ENCODE data around the gene RPL29. TPM values are rescaled to one million over a fixed set of nuclear protein-coding genes. Genes with fewer than 3 reads are reported as not detected.
A peak's percentile ranks its signal among the peaks of the same experiment; 100 is the strongest.

RPL29 gene
- total RNA-seq, 1 donor from 2014 or later, result 2,366 TPM

DNA sequence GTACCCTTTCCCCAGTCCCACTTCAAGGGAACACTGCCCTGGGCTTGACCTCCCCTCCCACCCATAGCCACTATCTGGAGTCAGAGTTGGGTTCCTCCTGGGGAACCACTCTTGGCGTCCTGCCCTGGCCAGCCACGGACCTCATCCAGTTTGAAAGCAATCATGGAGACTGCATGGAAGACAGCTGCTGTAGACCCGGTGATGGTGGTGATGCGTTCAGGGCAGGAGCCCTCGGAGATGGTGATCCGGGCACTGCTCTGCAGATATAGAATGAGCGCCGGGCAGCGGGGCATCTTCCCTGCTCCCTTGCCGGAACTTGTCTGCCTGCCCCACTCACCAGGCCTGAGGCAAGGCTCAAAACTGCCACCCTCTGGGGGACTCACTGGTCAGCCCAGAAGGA is 35.3 kb downstream of the RPL29 start:
- DNase-seq (ENCODE audit: low read depth), result no peak
- TF ChIP-seq, protein P1, sequence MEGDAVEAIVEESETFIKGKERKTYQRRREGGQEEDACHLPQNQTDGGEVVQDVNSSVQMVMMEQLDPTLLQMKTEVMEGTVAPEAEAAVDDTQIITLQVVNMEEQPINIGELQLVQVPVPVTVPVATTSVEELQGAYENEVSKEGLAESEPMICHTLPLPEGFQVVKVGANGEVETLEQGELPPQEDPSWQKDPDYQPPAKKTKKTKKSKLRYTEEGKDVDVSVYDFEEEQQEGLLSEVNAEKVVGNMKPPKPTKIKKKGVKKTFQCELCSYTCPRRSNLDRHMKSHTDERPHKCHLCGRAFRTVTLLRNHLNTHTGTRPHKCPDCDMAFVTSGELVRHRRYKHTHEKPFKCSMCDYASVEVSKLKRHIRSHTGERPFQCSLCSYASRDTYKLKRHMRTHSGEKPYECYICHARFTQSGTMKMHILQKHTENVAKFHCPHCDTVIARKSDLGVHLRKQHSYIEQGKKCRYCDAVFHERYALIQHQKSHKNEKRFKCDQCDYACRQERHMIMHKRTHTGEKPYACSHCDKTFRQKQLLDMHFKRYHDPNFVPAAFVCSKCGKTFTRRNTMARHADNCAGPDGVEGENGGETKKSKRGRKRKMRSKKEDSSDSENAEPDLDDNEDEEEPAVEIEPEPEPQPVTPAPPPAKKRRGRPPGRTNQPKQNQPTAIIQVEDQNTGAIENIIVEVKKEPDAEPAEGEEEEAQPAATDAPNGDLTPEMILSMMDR (IDR thresholded peaks at IDR 0.05; ENCODE audit: insufficient read depth, low read length, poor library complexity, severe bottlenecking), result no peak
- Histone ChIP-seq H3K27me3 (ENCODE audit: control insufficient read depth, insufficient read depth, low read length) (peaks cover 3% of the 10 kb centered on the region), H3K36me3 (ENCODE audit: control insufficient read depth, insufficient read depth, low read length) (peaks cover 2% of the 10 kb centered on the region), H3K4me3 (ENCODE audit: low read depth, low read length) (no peak overlapping the region)

DNA sequence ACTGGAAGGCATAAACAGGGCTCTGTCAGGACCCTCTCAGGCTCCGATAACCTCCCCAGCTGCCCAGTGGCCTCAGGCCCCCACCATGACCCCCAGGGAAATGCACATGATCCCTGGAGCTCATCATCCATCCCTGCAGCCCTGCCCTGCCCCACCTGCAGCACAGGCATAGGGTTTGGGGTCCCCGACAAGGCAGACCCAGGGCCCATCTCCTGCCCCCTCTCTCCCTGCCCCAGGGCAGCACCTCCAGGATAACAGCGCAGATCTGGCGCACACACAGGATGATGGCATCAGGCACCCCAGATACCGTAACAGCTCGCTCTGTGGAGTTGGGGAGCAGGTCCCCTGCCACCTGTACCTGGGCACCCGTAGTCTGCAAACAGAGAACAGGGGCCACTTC is 36.0 kb downstream of the RPL29 start:
- H3K36me3 ChIP-seq (ENCODE audit: control insufficient read depth, insufficient read depth, low read length), result peaks cover 2% of the 10 kb centered on the region
- peaks cover 7% of the 10 kb centered on the region for H3K27me3 ChIP-seq (ENCODE audit: control insufficient read depth, insufficient read depth, low read length)
- no peak for DNase-seq (ENCODE audit: low read depth)
- TF ChIP-seq, protein P1 (IDR thresholded peaks at IDR 0.05; ENCODE audit: insufficient read depth, low read length, poor library complexity, severe bottlenecking), result no peak
- H3K4me3 ChIP-seq (ENCODE audit: low read depth, low read length), result no peak overlapping the region

GRCh38 chr3:51958603-51959521 is 36.8 kb downstream of the RPL29 start:
- Histone ChIP-seq H3K4me3 (ENCODE audit: low read depth, low read length) (no peak overlapping the region), H3K36me3 (ENCODE audit: control insufficient read depth, insufficient read depth, low read length) (peaks cover 2% of the 10 kb centered on the region), H3K27me3 (ENCODE audit: control insufficient read depth, insufficient read depth, low read length) (peaks cover 7% of the 10 kb centered on the region)
- TF ChIP-seq, protein P1 (IDR thresholded peaks at IDR 0.05; ENCODE audit: insufficient read depth, low read length, poor library complexity, severe bottlenecking), result no peak
- DNase-seq (ENCODE audit: low read depth), result no peak

DNA sequence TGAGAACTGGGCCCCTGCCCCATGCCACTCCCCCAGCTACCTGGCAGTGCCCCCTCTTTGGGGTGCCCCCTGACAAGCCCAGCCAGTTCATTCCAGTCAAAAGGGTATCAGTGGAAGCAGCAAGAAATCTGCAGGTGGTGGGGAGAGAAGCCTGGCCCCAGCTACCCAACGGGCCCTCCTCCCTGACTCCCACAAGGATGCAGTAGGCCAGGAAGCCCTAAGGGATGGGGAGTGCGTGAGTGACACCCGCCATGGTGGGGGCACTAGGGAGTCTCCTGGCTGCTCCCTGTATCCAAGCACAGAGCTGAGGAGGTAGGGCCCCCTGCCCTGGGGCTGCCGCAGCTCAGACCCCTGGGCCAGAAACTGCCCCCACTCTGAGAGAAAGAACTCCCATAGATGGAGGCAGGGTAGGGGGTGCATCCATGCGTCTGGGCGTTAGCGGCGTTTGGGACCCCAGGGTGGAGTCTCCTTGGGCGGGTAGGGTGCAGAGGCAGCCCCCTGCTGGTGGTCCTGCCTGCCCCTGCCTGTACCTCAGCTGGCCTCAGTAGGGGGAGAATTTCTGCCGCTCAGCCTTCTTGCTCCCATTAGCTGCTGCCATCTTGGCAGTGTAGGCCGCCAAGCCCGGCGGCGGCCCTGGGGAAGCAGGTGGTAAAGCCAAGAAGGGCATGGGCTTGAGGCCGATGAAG is 38.0 kb downstream of the RPL29 start:
- H3K4me3 ChIP-seq (ENCODE audit: low read depth, low read length), result no peak overlapping the region
- H3K36me3 ChIP-seq (ENCODE audit: control insufficient read depth, insufficient read depth, low read length), result peaks cover 2% of the 10 kb centered on the region
- TF ChIP-seq, protein P1 (IDR thresholded peaks at IDR 0.05; ENCODE audit: insufficient read depth, low read length, poor library complexity, severe bottlenecking), result no peak
- peaks cover 11% of the 10 kb centered on the region for H3K27me3 ChIP-seq (ENCODE audit: control insufficient read depth, insufficient read depth, low read length)
- DNase-seq (ENCODE audit: low read depth), result no peak

DNA sequence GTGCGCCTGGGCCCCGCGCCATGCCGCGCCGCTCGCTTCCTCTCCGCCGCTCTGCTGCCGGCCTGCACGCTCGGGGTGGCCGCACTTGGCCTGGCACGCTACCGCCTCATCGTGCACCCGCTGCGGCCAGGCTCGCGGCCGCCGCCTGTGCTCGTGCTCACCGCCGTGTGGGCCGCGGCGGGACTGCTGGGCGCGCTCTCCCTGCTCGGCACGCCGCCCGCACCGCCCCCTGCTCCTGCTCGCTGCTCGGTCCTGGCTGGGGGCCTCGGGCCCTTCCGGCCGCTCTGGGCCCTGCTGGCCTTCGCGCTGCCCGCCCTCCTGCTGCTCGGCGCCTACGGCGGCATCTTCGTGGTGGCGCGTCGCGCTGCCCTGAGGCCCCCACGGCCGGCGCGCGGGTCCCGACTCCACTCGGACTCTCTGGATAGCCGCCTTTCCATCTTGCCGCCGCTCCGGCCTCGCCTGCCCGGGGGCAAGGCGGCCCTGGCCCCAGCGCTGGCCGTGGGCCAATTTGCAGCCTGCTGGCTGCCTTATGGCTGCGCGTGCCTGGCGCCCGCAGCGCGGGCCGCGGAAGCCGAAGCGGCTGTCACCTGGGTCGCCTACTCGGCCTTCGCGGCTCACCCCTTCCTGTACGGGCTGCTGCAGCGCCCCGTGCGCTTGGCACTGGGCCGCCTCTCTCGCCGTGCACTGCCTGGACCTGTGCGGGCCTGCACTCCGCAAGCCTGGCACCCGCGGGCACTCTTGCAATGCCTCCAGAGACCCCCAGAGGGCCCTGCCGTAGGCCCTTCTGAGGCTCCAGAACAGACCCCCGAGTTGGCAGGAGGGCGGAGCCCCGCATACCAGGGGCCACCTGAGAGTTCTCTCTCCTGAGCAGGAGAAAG is 39.6 kb downstream of the RPL29 start:
- Histone ChIP-seq H3K4me3 (ENCODE audit: low read depth, low read length) (peak overlapping the region; percentile 20), H3K27me3 (ENCODE audit: control insufficient read depth, insufficient read depth, low read length) (peaks cover 11% of the 10 kb centered on the region), H3K36me3 (ENCODE audit: control insufficient read depth, insufficient read depth, low read length) (peaks cover 2% of the 10 kb centered on the region)
- TF ChIP-seq, protein P1 (IDR thresholded peaks at IDR 0.05; ENCODE audit: insufficient read depth, low read length, poor library complexity, severe bottlenecking), result peak; percentile 63
- no peak for DNase-seq (ENCODE audit: low read depth)
